Measurements from ENCODE around the gene CLEC16A.

CLEC16A gene

DNA sequence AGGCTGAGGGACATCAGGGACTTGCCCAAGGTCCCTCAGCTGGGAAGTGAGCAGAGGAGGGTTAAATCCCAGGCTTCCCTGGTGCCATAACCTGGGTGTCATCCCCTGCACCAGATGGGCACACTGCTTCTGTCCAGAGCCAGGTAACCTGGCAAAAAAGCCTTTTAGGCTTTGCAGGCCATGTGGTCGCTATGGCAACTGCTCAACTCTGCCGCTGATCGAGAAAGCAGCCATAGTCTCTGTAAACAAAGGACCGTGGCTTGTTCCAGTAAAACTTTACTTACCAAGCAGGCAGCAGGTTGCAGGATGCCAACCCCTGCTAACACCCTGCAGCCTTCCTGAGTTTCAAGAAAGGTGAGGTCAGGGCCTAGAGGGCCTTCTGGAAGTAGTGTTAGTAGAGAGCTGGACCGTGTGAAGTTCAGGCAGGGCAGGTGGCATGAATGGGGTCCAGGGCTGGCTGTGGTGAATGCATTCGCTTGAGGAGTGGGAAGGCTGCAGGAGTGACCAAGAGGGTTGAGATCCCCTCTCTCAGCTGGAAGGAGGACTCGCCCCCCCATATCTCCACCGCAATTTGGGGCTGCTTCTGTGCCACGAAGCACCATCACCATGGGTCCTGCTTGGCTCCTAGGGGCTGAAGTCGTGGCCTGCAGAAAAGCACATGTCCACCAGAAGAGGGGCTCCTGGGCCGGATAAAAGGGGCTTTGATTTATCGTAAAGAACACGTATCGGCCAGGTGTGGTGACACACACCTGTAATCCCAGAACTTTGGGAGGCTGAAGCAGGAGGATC, 220.3 kb downstream of the CLEC16A start:
- no peak for DNase-seq

DNA sequence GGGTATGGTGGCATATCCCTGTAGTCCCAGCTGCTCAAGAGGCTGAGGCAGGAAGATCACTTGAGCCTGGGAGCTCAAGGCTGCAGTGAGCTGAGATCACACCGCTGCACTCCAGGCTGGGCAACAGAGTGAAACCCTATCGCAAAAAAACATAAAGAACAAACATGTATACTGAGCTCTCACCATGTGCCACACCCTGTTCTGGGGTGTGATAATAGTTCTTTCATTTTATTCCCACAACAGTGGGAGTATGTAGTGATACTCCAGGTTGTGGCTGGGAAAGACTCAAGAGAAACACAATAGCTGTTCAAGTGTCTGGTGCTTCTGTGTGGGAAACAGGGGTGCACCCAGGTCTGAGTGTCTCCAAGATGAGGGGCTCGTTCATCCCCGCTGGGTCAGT, 221.0 kb downstream of the CLEC16A start:
- no peak for DNase-seq

DNA sequence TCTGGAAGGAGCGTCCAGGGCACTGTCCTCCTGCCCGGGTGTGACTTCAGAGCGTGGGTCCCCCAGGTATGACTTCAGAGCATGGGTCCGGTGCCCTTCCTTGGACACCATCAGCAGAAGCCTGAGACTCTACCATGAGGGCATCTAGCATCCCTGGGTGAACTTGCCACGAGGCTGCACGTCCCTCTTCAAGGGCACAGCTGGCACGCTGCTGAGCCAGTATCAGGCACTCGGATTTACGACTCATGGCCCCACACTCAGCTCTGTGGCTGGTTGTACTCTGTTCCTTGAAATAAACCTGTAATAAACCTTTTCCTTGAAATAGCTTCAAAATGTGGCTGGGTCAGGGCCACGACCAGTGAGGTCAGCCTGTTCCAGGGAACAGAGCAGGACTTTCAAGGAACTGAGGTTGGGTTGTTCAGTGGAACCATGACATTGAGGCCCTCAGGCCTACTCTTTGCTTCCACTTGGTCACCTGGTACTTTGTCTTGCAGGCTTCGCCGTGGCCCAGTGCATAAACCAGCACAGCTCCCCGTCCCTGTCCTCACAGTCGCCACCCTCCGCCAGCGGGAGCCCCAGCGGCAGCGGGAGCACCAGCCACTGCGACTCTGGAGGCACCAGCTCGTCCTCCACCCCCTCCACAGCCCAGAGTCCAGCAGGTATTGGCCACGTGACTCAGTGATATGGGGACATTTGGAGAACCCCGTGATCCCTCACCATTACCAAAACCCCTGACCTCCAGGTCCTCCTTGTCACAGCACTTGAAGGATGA, 221.7 kb downstream of the CLEC16A start:
- no peak for DNase-seq

- no peak for DNase-seq
Observed at GRCh38 chr16:11167581-11167980, 223.2 kb downstream of the CLEC16A start.

- DNase-seq = no peak
Observed at GRCh38 chr16:11168386-11169051, 224.2 kb downstream of the CLEC16A start.

DNA sequence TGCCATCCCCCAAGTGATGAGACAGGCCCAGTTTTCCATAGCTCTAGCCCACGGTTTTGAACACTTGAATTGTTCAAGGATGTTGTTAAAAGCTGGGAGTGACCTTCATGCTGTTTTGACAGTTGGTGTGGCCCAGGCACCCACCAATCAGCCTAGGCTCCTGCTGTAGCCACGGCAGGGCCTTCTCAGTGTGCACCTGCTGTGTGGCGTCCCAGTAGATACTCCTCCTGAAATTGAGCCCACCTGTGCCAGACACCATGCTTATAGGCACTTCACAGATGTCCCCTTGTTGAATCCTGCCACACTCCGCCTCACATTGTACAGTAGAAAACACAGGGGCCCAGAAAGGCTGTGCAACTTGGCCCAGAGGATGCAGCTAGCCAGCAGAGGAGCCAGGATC, 225.3 kb downstream of the CLEC16A start:
- DNase-seq = no peak

- no peak for DNase-seq
Observed at GRCh38 chr16:11170201-11170600, 225.8 kb downstream of the CLEC16A start.

- no peak for DNase-seq
Observed at GRCh38 chr16:11170696-11171447, 226.5 kb downstream of the CLEC16A start.

DNA sequence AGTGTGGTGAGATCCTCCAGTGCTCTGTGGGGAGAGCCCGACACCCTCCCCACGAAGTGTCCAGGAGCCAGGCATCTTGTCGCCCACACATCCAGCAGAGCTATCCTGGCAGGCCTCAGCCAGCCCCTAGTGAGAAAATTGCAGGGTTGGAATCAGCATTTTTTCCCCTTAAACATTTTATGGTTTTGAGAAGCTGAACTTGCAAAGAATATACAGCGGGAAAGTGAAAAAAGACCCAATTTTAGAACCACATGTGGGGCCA, 227.0 kb downstream of the CLEC16A start:
- no peak for DNase-seq

DNA sequence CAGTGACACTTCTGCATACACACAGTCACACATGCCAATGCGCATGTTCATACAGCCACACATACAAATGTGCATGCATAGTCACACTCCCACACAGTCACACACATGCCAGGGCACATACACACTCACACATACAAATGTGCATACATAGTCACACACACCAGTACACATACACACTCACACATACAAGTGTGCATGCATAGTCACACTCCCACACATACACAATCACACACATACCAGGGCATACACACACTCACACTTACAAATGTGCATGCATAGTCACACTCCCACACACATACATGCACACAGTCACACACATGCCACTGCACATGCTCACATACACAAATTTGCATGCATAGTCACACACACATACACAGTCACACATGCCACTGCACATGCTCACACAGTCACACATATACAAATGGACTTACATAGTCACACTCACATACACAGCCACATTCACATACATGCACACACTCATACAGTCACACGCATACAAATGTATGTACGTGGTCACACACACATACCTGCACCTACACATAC, 227.5 kb downstream of the CLEC16A start:
- DNase-seq = no peak

DNA sequence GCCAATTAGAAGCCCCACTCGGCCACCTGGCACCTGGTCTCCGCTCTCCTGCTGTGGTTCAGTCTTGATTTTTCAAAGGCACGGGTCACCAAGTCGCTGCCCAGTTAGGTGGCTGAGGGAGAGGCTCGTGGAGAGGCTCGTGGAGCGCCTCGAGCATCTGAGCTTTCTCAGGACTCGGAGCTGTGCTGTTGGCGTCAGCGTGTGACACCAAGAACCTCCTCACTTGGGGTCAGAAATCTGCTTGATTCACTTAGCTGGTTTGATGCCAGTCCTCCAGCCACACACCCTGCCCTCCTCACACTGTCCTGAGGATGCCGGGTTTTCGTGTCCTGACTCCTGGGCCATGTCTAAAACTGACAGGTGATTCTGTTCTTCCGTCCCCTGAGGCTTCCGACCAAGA, 229.1 kb downstream of the CLEC16A start:
- no peak for DNase-seq

GRCh38 chr16:11174141-11174540, 229.8 kb downstream of the CLEC16A start:
- DNase-seq = no peak

- no peak for DNase-seq
Observed at GRCh38 chr16:11175106-11175786, 230.9 kb downstream of the CLEC16A start.

- DNase-seq = peak; percentile 74
Observed at GRCh38 chr16:11175787-11176341, 231.5 kb downstream of the CLEC16A start.

DNA sequence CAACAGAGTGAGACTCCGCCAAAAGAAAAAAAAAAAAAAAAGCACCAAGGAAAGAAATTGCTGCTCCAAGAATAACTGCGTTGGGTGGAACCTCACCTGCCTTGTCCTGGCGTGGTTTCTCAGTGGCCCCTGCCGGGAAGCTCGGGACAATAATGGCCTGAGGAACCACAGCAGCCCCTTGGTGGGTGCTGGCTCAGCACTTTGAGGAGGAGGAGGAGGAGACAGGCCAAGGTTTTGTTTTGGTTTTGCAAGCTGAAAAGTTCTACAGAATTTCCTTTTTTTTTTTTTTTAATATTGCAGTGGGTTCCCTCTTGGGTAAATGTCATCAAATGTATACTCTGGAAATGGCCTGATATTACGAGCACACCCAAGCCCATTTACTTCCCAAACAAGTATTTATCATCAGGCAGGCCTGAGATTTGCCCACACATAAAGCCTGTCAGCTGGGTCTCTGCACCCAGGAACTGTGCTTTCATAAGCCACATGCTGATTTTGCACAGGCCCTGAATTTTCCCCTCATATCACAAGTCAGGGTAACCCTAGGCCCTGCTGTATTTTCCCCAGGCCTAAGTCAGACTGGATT, 233.3 kb downstream of the CLEC16A start:
- DNase-seq = no peak

GRCh38 chr16:11178424-11178823, 234.1 kb downstream of the CLEC16A start:
- DNase-seq = no peak

DNA sequence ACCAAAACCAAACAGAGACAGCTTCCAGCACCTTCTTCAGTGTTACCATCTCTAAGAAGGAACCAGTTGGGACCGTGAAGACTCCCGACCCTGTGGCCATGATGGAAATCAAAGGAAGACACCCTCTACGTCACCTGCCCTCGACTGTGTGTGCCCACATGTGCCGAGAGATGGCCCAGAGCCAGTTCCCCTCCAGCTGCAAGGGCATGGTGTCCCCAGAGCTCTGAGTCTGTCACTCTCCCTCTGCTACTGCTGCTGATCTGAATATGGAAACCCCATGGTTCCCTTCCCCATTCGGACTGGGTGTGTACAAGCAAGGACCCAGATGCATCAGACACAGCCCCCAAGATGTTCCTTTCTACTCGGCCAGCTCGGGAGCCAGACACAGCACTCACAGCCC, 235.2 kb downstream of the CLEC16A start:
- no peak for DNase-seq

GRCh38 chr16:11180489-11180888, 236.1 kb downstream of the CLEC16A start:
- no peak for DNase-seq

DNA sequence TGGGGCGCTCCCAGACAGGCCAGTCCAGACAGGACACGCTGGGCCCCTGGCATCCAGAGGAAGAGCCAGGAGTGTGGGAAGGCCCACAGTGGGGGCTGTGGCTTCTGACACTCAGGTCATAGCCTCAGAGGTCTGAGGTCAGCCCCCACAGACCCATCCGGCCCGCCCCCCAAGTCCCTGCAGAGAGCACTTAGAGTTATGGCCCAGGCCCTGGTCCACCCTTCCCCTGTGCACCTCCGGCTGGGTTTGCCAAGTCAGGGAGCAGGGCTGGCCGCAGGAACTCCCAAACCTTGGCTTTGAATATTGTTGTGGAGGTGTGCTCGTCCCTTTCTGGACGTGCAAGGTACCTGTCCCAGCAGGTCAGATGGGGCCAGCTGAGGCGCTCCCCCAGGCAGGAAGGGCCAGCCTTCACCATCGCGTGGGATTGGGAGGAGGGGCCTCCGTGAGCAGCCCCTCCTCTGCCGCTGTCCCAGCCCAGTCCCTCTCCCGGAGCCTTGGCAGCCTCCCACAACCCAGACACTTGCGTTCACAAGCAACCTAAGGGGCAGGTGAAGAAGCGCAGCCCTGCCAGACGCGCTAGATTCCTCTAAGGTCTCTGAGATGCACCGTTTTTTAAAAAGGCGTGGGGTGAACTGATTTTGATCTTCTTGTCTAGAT, 237.0 kb downstream of the CLEC16A start:
- no peak for DNase-seq

- DNase-seq = peak; percentile 72
Observed at GRCh38 chr16:11181899-11182279, 237.5 kb downstream of the CLEC16A start.

GRCh38 chr16:11182411-11182810, 238.0 kb downstream of the CLEC16A start:
- DNase-seq = no peak
